Measurements from ENCODE around the gene SLC37A1. TPM values are rescaled to one million over a fixed set of nuclear protein-coding genes. Genes with fewer than 3 reads are reported as not detected.

The SLC37A1 gene
- total RNA-seq, 1 experiment from 2014 or later: 15.0 TPM

DNA sequence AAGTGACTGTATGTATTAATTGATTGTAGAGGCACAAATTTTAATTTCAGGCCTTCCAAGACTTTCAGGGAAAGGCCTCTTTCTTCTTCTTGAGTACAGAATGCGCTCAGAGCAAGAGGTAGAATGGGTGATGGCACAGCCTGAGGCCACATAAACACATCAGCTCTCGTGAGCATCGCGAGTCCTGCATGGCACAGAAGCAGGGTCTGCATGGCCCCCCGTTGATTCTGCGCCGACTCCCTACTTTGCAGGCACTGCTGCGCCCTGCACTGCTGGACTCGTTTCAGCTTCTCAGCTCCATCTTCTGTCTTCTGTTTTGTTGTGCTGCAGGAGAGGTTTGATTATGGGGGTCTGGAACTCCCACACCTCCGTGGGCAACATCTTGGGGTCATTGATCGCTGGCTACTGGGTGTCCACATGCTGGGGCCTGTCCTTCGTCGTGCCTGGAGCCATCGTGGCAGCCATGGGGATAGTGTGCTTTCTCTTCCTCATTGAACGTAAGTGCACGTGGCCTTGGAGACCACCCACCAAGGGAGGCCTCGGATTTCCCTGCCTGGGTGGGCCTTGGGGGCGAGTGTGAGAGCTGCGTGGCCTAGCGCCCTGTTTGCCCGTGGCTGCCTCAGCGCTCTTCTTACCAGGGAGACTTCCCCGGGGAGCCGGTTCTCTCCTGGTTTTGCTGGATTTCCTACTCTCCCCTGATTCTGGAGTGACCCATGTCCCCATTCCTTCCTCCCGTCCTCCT is 29.6 kb downstream of the SLC37A1 start:
- no peak for TF ChIP-seq ZNF274 (IDR thresholded peaks at IDR 0.05; ENCODE audit: low read depth, low read length)
- TF ChIP-seq EZH2 (IDR thresholded peaks at IDR 0.05): no peak
- TF ChIP-seq CBX3 (IDR thresholded peaks at IDR 0.05; ENCODE audit: low read depth): no peak
- no peak for TF ChIP-seq SRF (IDR thresholded peaks at IDR 0.05; ENCODE audit: low read depth)
- TF ChIP-seq JUND (IDR thresholded peaks at IDR 0.05): no peak
- no peak for TF ChIP-seq FOSL1 (IDR thresholded peaks at IDR 0.05; ENCODE audit: low read depth)
- no peak for TF ChIP-seq ZFX (IDR thresholded peaks at IDR 0.05)
- TF ChIP-seq ATF3 (IDR thresholded peaks at IDR 0.05): no peak
- no peak for TF ChIP-seq EZH2phosphoT487 (IDR thresholded peaks at IDR 0.05; ENCODE audit: borderline replicate concordance)
- TF ChIP-seq, protein P1, sequence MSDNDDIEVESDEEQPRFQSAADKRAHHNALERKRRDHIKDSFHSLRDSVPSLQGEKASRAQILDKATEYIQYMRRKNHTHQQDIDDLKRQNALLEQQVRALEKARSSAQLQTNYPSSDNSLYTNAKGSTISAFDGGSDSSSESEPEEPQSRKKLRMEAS (IDR thresholded peaks at IDR 0.05): no peak
- TF ChIP-seq POLR2AphosphoS5 (IDR thresholded peaks at IDR 0.05; ENCODE audit: low read depth, low read length): no peak
- TF ChIP-seq, protein P2, sequence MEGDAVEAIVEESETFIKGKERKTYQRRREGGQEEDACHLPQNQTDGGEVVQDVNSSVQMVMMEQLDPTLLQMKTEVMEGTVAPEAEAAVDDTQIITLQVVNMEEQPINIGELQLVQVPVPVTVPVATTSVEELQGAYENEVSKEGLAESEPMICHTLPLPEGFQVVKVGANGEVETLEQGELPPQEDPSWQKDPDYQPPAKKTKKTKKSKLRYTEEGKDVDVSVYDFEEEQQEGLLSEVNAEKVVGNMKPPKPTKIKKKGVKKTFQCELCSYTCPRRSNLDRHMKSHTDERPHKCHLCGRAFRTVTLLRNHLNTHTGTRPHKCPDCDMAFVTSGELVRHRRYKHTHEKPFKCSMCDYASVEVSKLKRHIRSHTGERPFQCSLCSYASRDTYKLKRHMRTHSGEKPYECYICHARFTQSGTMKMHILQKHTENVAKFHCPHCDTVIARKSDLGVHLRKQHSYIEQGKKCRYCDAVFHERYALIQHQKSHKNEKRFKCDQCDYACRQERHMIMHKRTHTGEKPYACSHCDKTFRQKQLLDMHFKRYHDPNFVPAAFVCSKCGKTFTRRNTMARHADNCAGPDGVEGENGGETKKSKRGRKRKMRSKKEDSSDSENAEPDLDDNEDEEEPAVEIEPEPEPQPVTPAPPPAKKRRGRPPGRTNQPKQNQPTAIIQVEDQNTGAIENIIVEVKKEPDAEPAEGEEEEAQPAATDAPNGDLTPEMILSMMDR (IDR thresholded peaks at IDR 0.05 in 2 of 3, conservative IDR thresholded peaks at IDR 0.05 in 1 of 3; ENCODE audit: borderline replicate concordance in 1 of 3, insufficient read depth in 1 of 3, low read depth in 2 of 3, low read length in 2 of 3): no peak
- no peak for TF ChIP-seq REST (IDR thresholded peaks at IDR 0.05; ENCODE audit: low read depth)
- TF ChIP-seq ELF1 (IDR thresholded peaks at IDR 0.05; ENCODE audit: borderline replicate concordance, low read depth): no peak
- no peak for TF ChIP-seq POLR2A (IDR thresholded peaks at IDR 0.05; ENCODE audit: borderline replicate concordance, extremely low read depth, insufficient read depth, insufficient read length)
- TF ChIP-seq CEBPB (IDR thresholded peaks at IDR 0.05; ENCODE audit: low read depth): no peak
- no peak for TF ChIP-seq RAD21 (IDR thresholded peaks at IDR 0.05; ENCODE audit: low read depth)
- no peak for TF ChIP-seq TCF7L2 (IDR thresholded peaks at IDR 0.05; ENCODE audit: borderline replicate concordance, extremely low read depth, insufficient read depth, insufficient read length)
- TF ChIP-seq SP1 (IDR thresholded peaks at IDR 0.05; ENCODE audit: low read depth): no peak
- no peaks in the 10 kb centered on the region for H3K27me3 ChIP-seq (ENCODE audit: insufficient read depth, low read length)
- ATAC-seq (no peak), DNase-seq (ENCODE audit: low read depth, low spot score) (no peak)
- no peak overlapping the region for H3K4me2 ChIP-seq (ENCODE audit: low read length)
- ChIA-PET RAD21 (ENCODE audit: low non-redundant PET in 1 of 2, low total read pairs in 2 of 2, uncharacterized antibody in 2 of 2, unreplicated experiment in 2 of 2) (no interaction called here), CTCF (no interaction called here), POLR2A (no interaction called here)
- no TSS peak for BruUV-seq (replicated peaks)
- H3K9me3 ChIP-seq (ENCODE audit: control insufficient read depth in 1 of 2, insufficient read depth in 1 of 2, low read depth in 1 of 2, low read length in 2 of 2): no peaks in the 10 kb centered on the region
- no peaks in the 10 kb centered on the region for H4K20me1 ChIP-seq (ENCODE audit: insufficient read depth)
- no peak overlapping the region for H3K9ac ChIP-seq (ENCODE audit: low read length)
- no peak overlapping the region for H3K27ac ChIP-seq (ENCODE audit: low read depth, low read length)
- no peaks in the 10 kb centered on the region for H3K9me2 ChIP-seq (ENCODE audit: insufficient read depth)
- H3K4me3 ChIP-seq (replicated peaks in 1 of 2; ENCODE audit: low read depth in 1 of 2, low read length in 2 of 2): no peak overlapping the region
- no peaks in the 10 kb centered on the region for H3K79me2 ChIP-seq (ENCODE audit: insufficient read depth, low read length)
- no peaks in the 10 kb centered on the region; a peak in 1 of 4 replicates for H3K36me3 ChIP-seq (ENCODE audit: control insufficient read depth in 1 of 2, insufficient read depth in 2 of 2, low read length in 2 of 2)
- no peak overlapping the region for H2AFZ ChIP-seq (ENCODE audit: low read depth, low read length, poor library complexity, severe bottlenecking)
- intact Hi-C loops (cut with micrococcal nuclease): no loop called here
- no peaks in the 10 kb centered on the region for H3K4me1 ChIP-seq (ENCODE audit: control insufficient read depth in 1 of 2, insufficient read depth in 2 of 2, low read length in 2 of 2)

All from HCT116 (cell line).